OCI-LY7 (cell line): Measurements from ENCODE around the gene SEMA5A. TPM values are rescaled to one million over a fixed set of nuclear protein-coding genes. Genes with fewer than 3 reads are reported as not detected.

ENCODE experiments used
- BruUV-seq: library from RNA; stranded (reverse); fragments of 400-500 nt; replicated peaks from 2 replicates; lab custom pipeline; 2021; lab: Mats Ljungman, UMichigan
- CTCF ChIA-PET: fragments of 300-600 bp; sonication (Branson Sonifier 250); formaldehyde crosslinking; loops from one replicate; lab custom pipeline; 2022; ENCODE audit warnings: antibody characterized with exemption; ENCODE audit not compliant: unreplicated experiment; lab: Charles Lee
- POLR2A ChIA-PET: fragments of 300-600 bp; sonication (Branson Sonifier 250); formaldehyde crosslinking; loops from one replicate; lab custom pipeline; 2022; ENCODE audit warnings: antibody characterized with exemption; lab: Charles Lee
- DNase-seq: peaks from one replicate; pipeline ENCODE4 v3.0.0-alpha.2; 2015; ENCODE audit warnings: low spot score
- H2AFZ ChIP-seq: fragments of 200-600 bp; sonication (generic), shearing (Covaris generic); 2 replicates; pipeline ENCODE4 v1.6.1; 2014; ENCODE audit warnings: mild to moderate bottlenecking, antibody characterized with exemption, low read length, moderate library complexity
- H3K27ac ChIP-seq: fragments of 200-600 bp; sonication (generic); 2 replicates; pipeline ENCODE4 v1.5.1; 2014; ENCODE audit warnings: mixed run types, low read depth, mild to moderate bottlenecking, moderate library complexity, low read length, inconsistent platforms; ENCODE audit not compliant: poor library complexity, severe bottlenecking
- H3K36me3 ChIP-seq: fragments of 200-600 bp; sonication (generic); 2 replicates; pipeline ENCODE4 v1.6.1; 2014; ENCODE audit warnings: mild to moderate bottlenecking, antibody characterized with exemption, low read length, moderate library complexity, mixed read lengths; ENCODE audit not compliant: insufficient read depth
- H3K4me1 ChIP-seq: fragments of 200-600 bp; sonication (generic); 2 replicates; pipeline ENCODE4 v1.5.1; 2014; ENCODE audit warnings: mild to moderate bottlenecking, low read length; ENCODE audit not compliant: insufficient read depth, poor library complexity, severe bottlenecking
- H3K4me2 ChIP-seq: fragments of 200-600 bp; sonication (generic); 2 replicates; pipeline ENCODE4 v1.6.1; 2014; ENCODE audit warnings: mild to moderate bottlenecking, low read length
- H3K4me3 ChIP-seq: fragments of 200-600 bp; sonication (generic); 2 replicates; pipeline ENCODE4 v1.5.1; 2014; ENCODE audit warnings: mild to moderate bottlenecking, low read depth, low read length; ENCODE audit not compliant: poor library complexity, severe bottlenecking
- H3K79me2 ChIP-seq: fragments of 200-600 bp; sonication (generic); 2 replicates; pipeline ENCODE4 v1.6.1; 2016; ENCODE audit warnings: low read depth, mild to moderate bottlenecking, low read length, moderate library complexity, mixed read lengths; ENCODE audit not compliant: insufficient read depth
- H3K9me2 ChIP-seq: fragments of 200-600 bp; sonication (generic); 2 replicates; pipeline ENCODE4 v1.6.1; 2016; ENCODE audit warnings: mild to moderate bottlenecking, low read length, mixed read lengths; ENCODE audit not compliant: insufficient read depth
- H3K9me3 ChIP-seq: fragments of 200-600 bp; sonication (generic); 2 replicates; pipeline ENCODE4 v1.6.1; 2014; ENCODE audit warnings: mild to moderate bottlenecking, mixed run types, low read length, mixed read lengths
- H4K20me1 ChIP-seq: fragments of 200-600 bp; sonication (generic); 2 replicates; pipeline ENCODE4 v1.6.1; 2014; ENCODE audit warnings: mild to moderate bottlenecking, antibody characterized with exemption, low read length, moderate library complexity, mixed read lengths; ENCODE audit not compliant: insufficient read depth
- CTCF ChIP-seq: fragments of 200-600 bp; sonication (generic); conservative IDR thresholded peaks from 2 replicates; pipeline ENCODE4 v1.5.1; 2014; ENCODE audit warnings: mild to moderate bottlenecking, antibody characterized with exemption, low read length, moderate library complexity, mixed read lengths
- EZH2phosphoT487 ChIP-seq: fragments of 200-600 bp; sonication (generic); IDR thresholded peaks from 2 replicates; pipeline ENCODE4 v1.6.1; 2018; ENCODE audit warnings: low read depth, borderline replicate concordance, mild to moderate bottlenecking, mixed run types, antibody characterized with exemption, low read length, moderate library complexity, mixed read lengths
- intact Hi-C: fragments of 100-400 bp; cut with micrococcal nuclease; formaldehyde crosslinking; loops from one replicate; pipeline ENCODE4 v1.10.0; 2022; ENCODE audit not compliant: unreplicated experiment
- total RNA-seq, 2 experiments: library from RNA; depleted of rRNA in 1 of 2; stranded (reverse); fragments of >200 nt in 1 of 2; shearing (Covaris generic) in 1 of 2; gene quantifications; 2 replicates each; pipeline ENCODE4 v1.2.3, GENCODE V29; 2014 to 2022

SEMA5A gene
- total RNA-seq, 2 experiments from 2014 or later: not detected

- no TSS peak for BruUV-seq
- no peaks in the 10 kb centered on the region for H3K36me3 ChIP-seq
- DNase-seq: no peak
- no peak overlapping the region for H3K4me2 ChIP-seq
- H3K4me1 ChIP-seq: no peaks in the 10 kb centered on the region
- H3K4me3 ChIP-seq: no peak overlapping the region
- H4K20me1 ChIP-seq: no peaks in the 10 kb centered on the region
- no peaks in the 10 kb centered on the region for H3K9me2 ChIP-seq
- no peak overlapping the region for H2AFZ ChIP-seq
- POLR2A ChIA-PET: interaction anchor here (0.6 kb wide), 2 partner anchors 1374 to 1605 kb away, joined by 3 to 6 read pairs; no protein-coding TSS in a partner anchor
- intact Hi-C loops: no loop called here
- no peaks in the 10 kb centered on the region for H3K9me3 ChIP-seq
- no peaks in the 10 kb centered on the region for H3K79me2 ChIP-seq
- H3K27ac ChIP-seq: no peak overlapping the region
- TF ChIP-seq CTCF (no peak), EZH2phosphoT487 (no peak)
- CTCF ChIA-PET: no interaction called here
Measured at GRCh38 chr5:9374025-9374424, 171.8 kb downstream of the SEMA5A start.

- Histone ChIP-seq H3K9me3 (no peaks in the 10 kb centered on the region), H3K36me3 (no peaks in the 10 kb centered on the region), H3K4me3 (no peak overlapping the region), H3K27ac (no peak overlapping the region), H4K20me1 (no peaks in the 10 kb centered on the region), H3K9me2 (no peaks in the 10 kb centered on the region), H2AFZ (no peak overlapping the region), H3K4me2 (no peak overlapping the region), H3K79me2 (no peaks in the 10 kb centered on the region), H3K4me1 (no peaks in the 10 kb centered on the region)
- TF ChIP-seq CTCF (no peak), EZH2phosphoT487 (no peak)
- ChIA-PET POLR2A (no interaction called here), CTCF (no interaction called here)
- intact Hi-C loops: no loop called here
- no TSS peak for BruUV-seq
- no peak for DNase-seq
Measured at GRCh38 chr5:9373571-9373970, 172.3 kb downstream of the SEMA5A start.

DNA sequence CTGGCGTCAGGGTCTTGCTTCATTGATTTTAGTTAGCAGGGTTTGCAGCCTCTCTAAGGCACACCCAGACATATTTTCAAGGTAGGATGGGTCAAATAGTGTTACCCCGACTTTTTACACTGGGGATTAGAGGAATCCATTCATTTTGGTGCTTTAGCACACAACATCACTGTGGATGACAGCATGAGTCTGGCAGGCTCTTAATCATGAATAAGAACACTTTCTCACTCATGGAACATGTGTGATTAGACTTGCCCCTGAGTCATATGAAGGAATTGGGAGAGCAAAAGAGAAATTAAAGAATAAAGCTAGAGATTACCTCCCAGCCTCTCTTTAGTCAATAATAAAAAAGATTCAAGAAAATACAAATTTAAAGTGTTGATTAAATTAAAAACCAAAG, 175.6 kb downstream of the SEMA5A start:
- Histone ChIP-seq H3K4me1 (no peaks in the 10 kb centered on the region), H3K9me2 (no peaks in the 10 kb centered on the region), H3K4me2 (no peak overlapping the region), H3K36me3 (no peaks in the 10 kb centered on the region), H4K20me1 (no peaks in the 10 kb centered on the region), H3K4me3 (no peak overlapping the region), H3K79me2 (no peaks in the 10 kb centered on the region), H3K27ac (no peak overlapping the region), H2AFZ (no peak overlapping the region), H3K9me3 (no peaks in the 10 kb centered on the region)
- TF ChIP-seq EZH2phosphoT487: no peak
- TF ChIP-seq CTCF: no peak
- ChIA-PET CTCF (no interaction called here), POLR2A (no interaction called here)
- intact Hi-C loops: no loop called here
- no peak for DNase-seq
- no TSS peak for BruUV-seq
